OCI-LY1 (cell line): Measurements from ENCODE around the gene HEG1.

Source experiments
- H2AFZ ChIP-seq: fragments of 200-600 bp; sonication (generic), shearing (Covaris generic); 2 replicates; pipeline ENCODE4 v1.6.0; 2014; ENCODE audit warnings: antibody characterized with exemption, mild to moderate bottlenecking, low read length
- H3F3A ChIP-seq: fragments of 200-600 bp; sonication (generic), shearing (Covaris generic); 2 replicates; pipeline ENCODE4 v1.6.0; 2014; ENCODE audit warnings: mild to moderate bottlenecking, antibody characterized with exemption, low read length, moderate library complexity; ENCODE audit not compliant: insufficient read depth
- H3K27ac ChIP-seq: fragments of 200-600 bp; sonication (generic); 2 replicates; pipeline ENCODE4 v1.5.1; 2014; ENCODE audit warnings: low read length, mixed run types, mild to moderate bottlenecking, low read depth; ENCODE audit not compliant: poor library complexity, severe bottlenecking
- H3K27me3 ChIP-seq: fragments of 200-600 bp; sonication (generic); 2 replicates; pipeline ENCODE4 v1.6.0; 2014; ENCODE audit warnings: antibody characterized with exemption, mild to moderate bottlenecking, low read length, moderate library complexity; ENCODE audit not compliant: insufficient read depth
- H3K36me3 ChIP-seq: fragments of 200-600 bp; sonication (generic); 2 replicates; pipeline ENCODE4 v1.6.1; 2014; ENCODE audit warnings: mild to moderate bottlenecking, antibody characterized with exemption, low read length, moderate library complexity, mixed read lengths; ENCODE audit not compliant: insufficient read depth
- H3K4me1 ChIP-seq: fragments of 200-600 bp; sonication (generic); 2 replicates; pipeline ENCODE4 v1.5.1; 2014; ENCODE audit warnings: mild to moderate bottlenecking, low read length, moderate library complexity; ENCODE audit not compliant: insufficient read depth, severe bottlenecking
- H3K4me2 ChIP-seq: fragments of 200-600 bp; sonication (generic), shearing (Covaris generic); 2 replicates; pipeline ENCODE4 v1.6.1; 2014; ENCODE audit warnings: low read length
- H3K4me3 ChIP-seq: fragments of 200-600 bp; sonication (generic); 2 replicates; pipeline ENCODE4 v1.5.1; 2014; ENCODE audit warnings: low read length, low read depth, mild to moderate bottlenecking, mixed read lengths; ENCODE audit not compliant: poor library complexity, severe bottlenecking
- H3K79me2 ChIP-seq: fragments of 200-600 bp; shearing (Covaris generic); 2 replicates; pipeline ENCODE4 v1.6.1; 2016; ENCODE audit warnings: mixed run types, low read length, mixed read lengths; ENCODE audit not compliant: insufficient read depth
- H3K9ac ChIP-seq: fragments of 200-600 bp; sonication (generic), shearing (Covaris generic); 2 replicates; pipeline ENCODE4 v1.6.1; 2014; ENCODE audit warnings: mild to moderate bottlenecking, low read length, mixed read lengths
- H3K9me2 ChIP-seq: fragments of 200-600 bp; sonication (generic), shearing (Covaris generic); 2 replicates; pipeline ENCODE4 v1.6.1; 2014; ENCODE audit warnings: low read depth, mild to moderate bottlenecking, low read length, mixed read lengths
- H3K9me3 ChIP-seq: fragments of 200-600 bp; shearing (Covaris generic); 2 replicates; pipeline ENCODE4 v1.6.1; 2014; ENCODE audit warnings: low read length, mixed read lengths
- H4K20me1 ChIP-seq: fragments of 200-600 bp; sonication (generic), shearing (Covaris generic); 2 replicates; pipeline ENCODE4 v1.6.0; 2016; ENCODE audit warnings: mild to moderate bottlenecking, low read length; ENCODE audit not compliant: insufficient read depth
- CTCF ChIP-seq: fragments of 200-600 bp; sonication (generic), shearing (Covaris generic); IDR thresholded peaks from 2 replicates; pipeline ENCODE4 v1.5.1; 2017; ENCODE audit warnings: mild to moderate bottlenecking, antibody characterized with exemption, low read length, moderate library complexity, mixed read lengths
- EZH2 ChIP-seq: fragments of 200-600 bp; sonication (generic), shearing (Covaris generic); IDR thresholded peaks from 2 replicates; pipeline ENCODE4 v1.8.0; 2017; ENCODE audit warnings: borderline replicate concordance, mixed run types, mild to moderate bottlenecking, antibody characterized with exemption, low read length, moderate library complexity, mixed read lengths

The HEG1 gene

GRCh38 chr3:125037498-125038150 is 18.2 kb downstream of the HEG1 start:
- Histone ChIP-seq H3F3A (no peaks in the 10 kb centered on the region), H3K36me3 (no peaks in the 10 kb centered on the region), H3K4me2 (no peak overlapping the region), H3K9me2 (no peaks in the 10 kb centered on the region), H3K4me1 (no peaks in the 10 kb centered on the region), H2AFZ (no peak overlapping the region), H3K27me3 (no peaks in the 10 kb centered on the region; the same call in 1 of the 2 replicates), H3K4me3 (no peak overlapping the region), H3K9ac (no peak overlapping the region), H3K79me2 (no peaks in the 10 kb centered on the region), H3K27ac (no peak overlapping the region), H4K20me1 (no peaks in the 10 kb centered on the region), H3K9me3 (0 out of 2 replicates have a peak, but pooled peaks cover 5% of the 10 kb centered on the region)
- TF ChIP-seq EZH2 (no peak), CTCF (no peak)

- Histone ChIP-seq H3K27me3 (no peaks in the 10 kb centered on the region; the same call in 1 of the 2 replicates), H4K20me1 (no peaks in the 10 kb centered on the region), H3K9ac (no peak overlapping the region), H3K36me3 (no peaks in the 10 kb centered on the region), H3F3A (no peaks in the 10 kb centered on the region), H3K4me1 (no peaks in the 10 kb centered on the region), H3K27ac (no peak overlapping the region), H3K4me2 (no peak overlapping the region), H2AFZ (no peak overlapping the region), H3K9me3 (0 out of 2 replicates have a peak, but pooled peaks cover 5% of the 10 kb centered on the region), H3K79me2 (no peaks in the 10 kb centered on the region), H3K9me2 (no peaks in the 10 kb centered on the region), H3K4me3 (no peak overlapping the region)
- TF ChIP-seq EZH2 (no peak), CTCF (no peak)
Observed at GRCh38 chr3:125035217-125035616, 20.6 kb downstream of the HEG1 start.

GRCh38 chr3:125033616-125034015 is 22.2 kb downstream of the HEG1 start:
- TF ChIP-seq CTCF (no peak), EZH2 (no peak)
- H3K9ac ChIP-seq, result no peak overlapping the region
- no peaks in the 10 kb centered on the region for H4K20me1 ChIP-seq
- no peaks in the 10 kb centered on the region for H3K9me2 ChIP-seq
- no peak overlapping the region for H3K4me3 ChIP-seq
- no peak overlapping the region for H3K27ac ChIP-seq
- no peaks in the 10 kb centered on the region for H3K4me1 ChIP-seq
- 0 out of 2 replicates have a peak, but pooled peaks cover 5% of the 10 kb centered on the region for H3K9me3 ChIP-seq
- H3K27me3 ChIP-seq, result no peaks in the 10 kb centered on the region; the same call in 1 of the 2 replicates
- H3K36me3 ChIP-seq, result no peaks in the 10 kb centered on the region
- H3K79me2 ChIP-seq, result no peaks in the 10 kb centered on the region
- no peaks in the 10 kb centered on the region for H3F3A ChIP-seq
- H2AFZ ChIP-seq, result no peak overlapping the region
- no peak overlapping the region for H3K4me2 ChIP-seq
